A549 (cell line): Measurements from ENCODE around the gene CEP128. TPM values are rescaled to one million over a fixed set of nuclear protein-coding genes. Genes with fewer than 3 reads are reported as not detected.

Experiments used
- ATAC-seq, 2 experiments: fragments of 200-7000 bp in 1 of 2; fragments of >200 bp in 1 of 2; cut with Nextera tagmentation in 1 of 2; cut with Tn5 transposase in 1 of 2; 3 replicates each; pipeline versions ENCODE4 v1.8.0 to v1.9.1; 2018 to 2020; ENCODE audit warnings: mild to moderate bottlenecking in 1 of 2, moderate library complexity in 1 of 2
- CTCF ChIA-PET: fragments of 300-600 bp; sonication (Branson Sonifier 250); formaldehyde crosslinking; extraction: SDS; loops from one replicate; lab custom pipeline; 2021; ENCODE audit warnings: antibody characterized with exemption, inconsistent platforms; lab: Yijun Ruan, JAX
- POLR2A ChIA-PET: fragments of 350-600 bp; formaldehyde crosslinking; extraction: SDS; loops from one replicate; lab custom pipeline; 2021; ENCODE audit warnings: antibody characterized with exemption, inconsistent platforms; lab: Yijun Ruan, JAX
- DNase-seq, 2 experiments: peaks; one replicate each; pipeline versions ENCODE4 v3.0.0 to v3.0.0-alpha.2; 2011 to 2016; ENCODE audit warnings: low read depth in 1 of 2, low spot score in 1 of 2
- FAIRE-seq: peaks from 2 replicates; lab custom pipeline; 2011; peaks lifted over from hg19 to GRCh38; lab: Jason Lieb, UNC
- H3K27ac ChIP-seq, 2 experiments: fragments of >200 bp; sonication (Bioruptor Twin); formaldehyde crosslinking; 3 replicates each; pipeline ENCODE4 v1.5.1; 2016 to 2017
- H3K4me1 ChIP-seq: fragments of >200 bp; sonication (Bioruptor Twin); formaldehyde crosslinking; 3 replicates; pipeline ENCODE4 v1.6.1; 2016
- H3K4me2 ChIP-seq: fragments of >200 bp; sonication (Bioruptor Twin); formaldehyde crosslinking; 3 replicates; pipeline ENCODE4 v1.6.1; 2016
- H3K4me3 ChIP-seq: fragments of >200 bp; sonication (Bioruptor Twin); formaldehyde crosslinking; 3 replicates; pipeline ENCODE4 v1.5.1; 2016
- H3K9me3 ChIP-seq: fragments of >200 bp; sonication (Bioruptor Twin); formaldehyde crosslinking; 3 replicates; pipeline ENCODE4 v1.6.1; 2016
- CBX8 ChIP-seq: fragments of 200-600 bp; sonication (generic); IDR thresholded peaks from 2 replicates; pipeline ENCODE4 v1.6.1; 2016
- CEBPB ChIP-seq, 2 experiments: fragments of >200 bp in 1 of 2; sonication (Bioruptor Twin) in 1 of 2; formaldehyde crosslinking in 1 of 2; IDR thresholded peaks; 2 replicates each; pipeline ENCODE4 v1.6.1; 2012 to 2016
- CHD2 ChIP-seq: fragments of 150-350 bp; IDR thresholded peaks from 2 replicates; pipeline ENCODE4 v1.6.1; 2014; ENCODE audit warnings: low read length; ENCODE audit not compliant: partially characterized antibody
- CHD4 ChIP-seq: fragments of 200-600 bp; sonication (generic); IDR thresholded peaks from 2 replicates; pipeline ENCODE4 v1.6.1; 2016; ENCODE audit warnings: antibody characterized with exemption, mild to moderate bottlenecking, borderline replicate concordance
- CTCF ChIP-seq: fragments of >200 bp; sonication (Bioruptor Twin); formaldehyde crosslinking; IDR thresholded peaks from 3 replicates; pipeline ENCODE4 v1.5.1; 2016
- EHMT2 ChIP-seq: fragments of 200-600 bp; sonication (generic); IDR thresholded peaks from 2 replicates; pipeline ENCODE4 v1.6.1; 2016; ENCODE audit warnings: antibody characterized with exemption, low read depth, mild to moderate bottlenecking, moderate library complexity
- EP300 ChIP-seq, 2 experiments: fragments of >200 bp; sonication (Bioruptor Twin); formaldehyde crosslinking; IDR thresholded peaks; 2 replicates in 1 of 2; 3 replicates in 1 of 2; pipeline ENCODE4 v1.6.1; 2016 to 2017
- ESRRA ChIP-seq: fragments of 150-350 bp; IDR thresholded peaks from 2 replicates; pipeline ENCODE4 v1.6.1; 2014; ENCODE audit warnings: mild to moderate bottlenecking, low read length, borderline replicate concordance
- FOSB ChIP-seq: fragments of 250-450 bp; sonication (Bioruptor Pico); IDR thresholded peaks from 2 replicates; pipeline ENCODE4 v1.5.0; 2020; ENCODE audit warnings: mild to moderate bottlenecking, moderate library complexity
- FOXS1 ChIP-seq: fragments of 250-450 bp; sonication (Bioruptor Pico); IDR thresholded peaks from 2 replicates; pipeline ENCODE4 v1.5.0; 2020; ENCODE audit warnings: mild to moderate bottlenecking, moderate library complexity
- HDAC2 ChIP-seq: fragments of 200-600 bp; sonication (generic); IDR thresholded peaks from 2 replicates; pipeline ENCODE4 v1.6.1; 2016
- HES2 ChIP-seq: fragments of >200 bp; sonication (Bioruptor Twin); formaldehyde crosslinking; IDR thresholded peaks from 2 replicates; pipeline ENCODE4 v1.6.1; 2016
- HOXA7 ChIP-seq: fragments of 250-450 bp; sonication (Bioruptor Pico); IDR thresholded peaks from 2 replicates; pipeline ENCODE4 v1.5.0; 2020; ENCODE audit warnings: mild to moderate bottlenecking, moderate library complexity
- HOXB5 ChIP-seq: fragments of 250-450 bp; sonication (Bioruptor Pico); IDR thresholded peaks from 2 replicates; pipeline ENCODE4 v1.5.0; 2020; ENCODE audit warnings: mild to moderate bottlenecking, moderate library complexity
- JUN ChIP-seq, 2 experiments: fragments of >200 bp; sonication (Bioruptor Twin); formaldehyde crosslinking; IDR thresholded peaks; 2 replicates in 1 of 2; 3 replicates in 1 of 2; pipeline ENCODE4 v1.6.1; 2016 to 2017
- JUNB ChIP-seq: fragments of >200 bp; sonication (Bioruptor Twin); formaldehyde crosslinking; IDR thresholded peaks from 2 replicates; pipeline ENCODE4 v1.6.1; 2016
- MAFK ChIP-seq: fragments of 450-650 bp; IDR thresholded peaks from 2 replicates; pipeline ENCODE4 v1.6.1; 2014; ENCODE audit not compliant: partially characterized antibody
- MAZ ChIP-seq: fragments of 150-350 bp; IDR thresholded peaks from 2 replicates; pipeline ENCODE4 v1.6.1; 2014; ENCODE audit warnings: antibody characterized with exemption, low read depth, low read length, borderline replicate concordance
- MYC ChIP-seq: IDR thresholded peaks from 2 replicates; pipeline ENCODE4 v1.6.1; 2012; ENCODE audit warnings: mild to moderate bottlenecking, inconsistent platforms, low read length, improper control_type of control experiment, borderline replicate concordance
- NFE2L2 ChIP-seq: fragments of 150-350 bp; conservative IDR thresholded peaks from 2 replicates; pipeline ENCODE4 v1.6.1; 2014; ENCODE audit warnings: low read length
- NR3C1 ChIP-seq: fragments of >200 bp; sonication (Bioruptor Twin); formaldehyde crosslinking; IDR thresholded peaks from 3 replicates; pipeline ENCODE4 v1.6.1; 2017
- POLR2A ChIP-seq: IDR thresholded peaks from 2 replicates; pipeline ENCODE4 v1.6.1; 2012; ENCODE audit warnings: mild to moderate bottlenecking, low read length
- POLR2AphosphoS2 ChIP-seq: conservative IDR thresholded peaks from 2 replicates; pipeline ENCODE4 v1.6.1; 2012; ENCODE audit warnings: low read length, improper control_type of control experiment, inconsistent platforms
- RARB ChIP-seq: fragments of 250-450 bp; sonication (Bioruptor Pico); IDR thresholded peaks from 2 replicates; pipeline ENCODE4 v1.8.0; 2021; ENCODE audit warnings: mild to moderate bottlenecking, moderate library complexity
- TFCP2L1 ChIP-seq: fragments of 250-450 bp; sonication (Bioruptor Pico); IDR thresholded peaks from 2 replicates; pipeline ENCODE4 v1.5.0; 2021; ENCODE audit warnings: mild to moderate bottlenecking
- TP53 ChIP-seq: fragments of 250-450 bp; sonication (Bioruptor Pico); IDR thresholded peaks from 2 replicates; pipeline ENCODE4 v1.5.0; 2021; ENCODE audit warnings: mild to moderate bottlenecking, moderate library complexity
- ZNF302 ChIP-seq: fragments of 250-450 bp; sonication (Bioruptor Pico); IDR thresholded peaks from 2 replicates; pipeline ENCODE4 v1.9.0; 2021; ENCODE audit warnings: inconsistent platforms, mild to moderate bottlenecking, moderate library complexity
- ZSCAN20 ChIP-seq: fragments of 250-450 bp; sonication (Bioruptor Pico); IDR thresholded peaks from 2 replicates; pipeline ENCODE4 v1.8.0; 2022; ENCODE audit warnings: mild to moderate bottlenecking, moderate library complexity
- WGBS: methylation state at CpG from one replicate; pipeline ENCODE4 v1.1.6; 2017; ENCODE audit errors: missing lambda C conversion rate; 5-methylcytosine and 5-hydroxymethylcytosine counted together
- polyA plus RNA-seq, 4 experiments: library from polyadenylated mRNA; depleted of rRNA in 3 of 4; stranded (reverse); fragments of >200 nt; fragmentation: RNase III in 1 of 4; extraction: RNeasy Plus Mini Kit Qiagen cat#74134 plus additional on column Dnase treatment in 1 of 4; gene quantifications; 2 replicates in 3 of 4; 3 replicates in 1 of 4; pipeline ENCODE4 v1.2.3, GENCODE V29; 2011 to 2017
- TF ChIP-seq, protein P1 (sequence below): fragments of 250-450 bp; sonication (Bioruptor Pico); IDR thresholded peaks from 2 replicates; pipeline ENCODE4 v1.5.0; 2020; ENCODE audit warnings: low read depth, mild to moderate bottlenecking, moderate library complexity
- TF ChIP-seq, protein P2 (sequence below): IDR thresholded peaks from 2 replicates; pipeline ENCODE4 v1.6.1; 2012; ENCODE audit warnings: low read depth, borderline replicate concordance

CEP128 gene
- polyA plus RNA-seq, 2 of the 4 experiments (the other 2 are of a cell fraction) = 5.8 to 7.0 TPM

GRCh38 chr14:80764496-80764895 lies 177.0 kb downstream of the CEP128 start (continued):
- TF ChIP-seq TFCP2L1 (no peak), HOXA7 (CRISPR knock-in tag) (no peak)

GRCh38 chr14:80762641-80763228 lies 178.8 kb downstream of the CEP128 start:
- H3K27ac ChIP-seq = no peak overlapping the region
- POLR2A ChIA-PET = no interaction called here
- ATAC-seq = no peak
- TF ChIP-seq MAZ (no peak), MAFK (peak; percentile 59), POLR2AphosphoS2 (no peak), EP300 (IDR thresholded peaks at IDR 0.05) (no peak), HDAC2 (no peak), EHMT2 (no peak), RARB (CRISPR knock-in tag) (no peak), TP53 (CRISPR knock-in tag) (no peak), CHD4 (no peak)
- CTCF ChIA-PET = no interaction called here
- no peak overlapping the region for H3K4me2 ChIP-seq
- H3K4me3 ChIP-seq = no peak overlapping the region
- FAIRE-seq = no peak
- no peak for DNase-seq
- H3K4me1 ChIP-seq = no peaks in the 10 kb centered on the region
- no peaks in the 10 kb centered on the region for H3K9me3 ChIP-seq
- WGBS = 89% methylated on average over 3 of the region's 3 CpGs

- no peak overlapping the region for H3K4me2 ChIP-seq
These were observed 186.8 kb downstream of the CEP128 start for GRCh38 chr14:80754696-80755095.

GRCh38 chr14:80751285-80751684 lies 190.3 kb downstream of the CEP128 start:
- 96% methylated on average over 1 of the region's 1 CpG for WGBS
- CTCF ChIA-PET = no interaction called here
- Histone ChIP-seq H3K27ac (no peak overlapping the region), H3K4me1 (no peaks in the 10 kb centered on the region), H3K9me3 (no peaks in the 10 kb centered on the region), H3K4me3 (no peak overlapping the region), H3K4me2 (no peak overlapping the region)
- POLR2A ChIA-PET = no interaction called here
- FAIRE-seq (no peak), ATAC-seq (no peak), DNase-seq (no peak)
- TF ChIP-seq MAFK (peak; percentile 74), FOXS1 (CRISPR knock-in tag) (no peak), ZNF302 (CRISPR knock-in tag) (no peak), JUN (IDR thresholded peaks at IDR 0.05) (no peak), NFE2L2 (no peak), FOSB (CRISPR knock-in tag) (no peak), ZSCAN20 (CRISPR knock-in tag) (no peak), ESRRA (no peak)
- TF ChIP-seq, protein P1, sequence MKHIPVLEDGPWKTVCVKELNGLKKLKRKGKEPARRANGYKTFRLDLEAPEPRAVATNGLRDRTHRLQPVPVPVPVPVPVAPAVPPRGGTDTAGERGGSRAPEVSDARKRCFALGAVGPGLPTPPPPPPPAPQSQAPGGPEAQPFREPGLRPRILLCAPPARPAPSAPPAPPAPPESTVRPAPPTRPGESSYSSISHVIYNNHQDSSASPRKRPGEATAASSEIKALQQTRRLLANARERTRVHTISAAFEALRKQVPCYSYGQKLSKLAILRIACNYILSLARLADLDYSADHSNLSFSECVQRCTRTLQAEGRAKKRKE (CRISPR knock-in tag) = no peak

More at GRCh38 chr14:80754696-80755095, 186.8 kb downstream of the CEP128 start:
- no peak for TF ChIP-seq TFCP2L1
- peak; percentile 78 for TF ChIP-seq MAFK
- 97% methylated on average over 7 of the region's 7 CpGs for WGBS
- CTCF ChIA-PET = no interaction called here
- no peak overlapping the region for H3K4me3 ChIP-seq
- H3K27ac ChIP-seq = no peak overlapping the region
- no peaks in the 10 kb centered on the region for H3K9me3 ChIP-seq
- no peaks in the 10 kb centered on the region for H3K4me1 ChIP-seq
- POLR2A ChIA-PET = no interaction called here
- no peak for ATAC-seq
- no peak for DNase-seq
- no peak for FAIRE-seq

DNA sequence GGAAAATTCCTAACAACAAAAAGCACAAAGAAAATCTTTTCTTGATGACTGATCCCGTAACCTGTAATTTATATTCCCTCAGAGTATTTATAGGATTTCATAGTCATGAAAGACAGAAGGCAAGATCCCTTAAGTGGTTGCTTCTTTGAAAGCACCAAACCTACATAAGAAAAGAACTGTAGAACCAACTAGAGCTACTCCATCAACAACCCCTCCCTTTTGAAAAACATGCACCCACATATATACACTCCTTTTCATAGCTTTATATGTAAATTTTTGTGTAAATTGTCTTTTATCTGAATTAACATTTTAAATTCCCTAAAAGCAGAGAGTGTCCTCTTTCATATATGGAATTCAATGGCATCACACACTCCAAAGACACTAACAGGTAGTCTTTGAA lies 215.3 kb downstream of the CEP128 start:
- Histone ChIP-seq H3K4me1 (no peaks in the 10 kb centered on the region), H3K9me3 (no peaks in the 10 kb centered on the region), H3K4me3 (no peak overlapping the region), H3K4me2 (no peak overlapping the region), H3K27ac (no peak overlapping the region)
- DNase-seq (no peak), FAIRE-seq (no peak), ATAC-seq (no peak)
- ChIA-PET POLR2A (no interaction called here), CTCF (no interaction called here)
- TF ChIP-seq JUNB = no peak
- no peak for TF ChIP-seq NR3C1
- TF ChIP-seq JUN (IDR thresholded peaks at IDR 0.05) = no peak
- TF ChIP-seq CBX8 = no peak
- no peak for TF ChIP-seq HOXB5 (CRISPR knock-in tag)
- no peak for TF ChIP-seq HDAC2
- TF ChIP-seq HES2 = no peak
- TF ChIP-seq, protein P2, sequence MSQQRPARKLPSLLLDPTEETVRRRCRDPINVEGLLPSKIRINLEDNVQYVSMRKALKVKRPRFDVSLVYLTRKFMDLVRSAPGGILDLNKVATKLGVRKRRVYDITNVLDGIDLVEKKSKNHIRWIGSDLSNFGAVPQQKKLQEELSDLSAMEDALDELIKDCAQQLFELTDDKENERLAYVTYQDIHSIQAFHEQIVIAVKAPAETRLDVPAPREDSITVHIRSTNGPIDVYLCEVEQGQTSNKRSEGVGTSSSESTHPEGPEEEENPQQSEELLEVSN = no peak
- TF ChIP-seq EP300 (IDR thresholded peaks at IDR 0.05) = no peak
- TF ChIP-seq FOSB (CRISPR knock-in tag) = no peak
- no peak for TF ChIP-seq MAZ
- no peak for TF ChIP-seq MYC
- no peak for TF ChIP-seq POLR2A
- TF ChIP-seq CHD2 = no peak
- no peak for TF ChIP-seq CEBPB (IDR thresholded peaks at IDR 0.05)
- TF ChIP-seq CTCF = no peak
- WGBS = 92% methylated on average over 1 of the region's 1 CpG
